Endodermal cell (in vitro differentiated cells): ENCODE data around the gene MROH9. TPM values are rescaled to one million over a fixed set of nuclear protein-coding genes. Genes with fewer than 3 reads are reported as not detected.
A peak's percentile ranks its signal among the peaks of the same experiment; 100 is the strongest.
"Not testable (repeated sequence)": the region's sequence is repeated elsewhere in the genome, so short reads cannot be mapped to it uniquely, and the experiment has no call there.

Experiments used
- DNase-seq: peaks from one replicate; pipeline ENCODE4 v3.0.0-alpha.2; 2017
- H3K27ac ChIP-seq: 2 replicates; pipeline ENCODE4 v1.5.1; 2013; ENCODE audit warnings: mild to moderate bottlenecking, low read depth, low read length, moderate library complexity
- H3K27me3 ChIP-seq: 2 replicates; pipeline ENCODE4 v1.6.1; 2013; ENCODE audit warnings: mild to moderate bottlenecking, low read length, moderate library complexity; ENCODE audit not compliant: insufficient read depth, control insufficient read depth, poor library complexity, severe bottlenecking
- H3K36me3 ChIP-seq: 2 replicates; pipeline ENCODE4 v1.7.0; 2013; ENCODE audit warnings: mild to moderate bottlenecking, low read length, moderate library complexity; ENCODE audit not compliant: control insufficient read depth, insufficient read depth
- H3K4me1 ChIP-seq: one replicate; pipeline ENCODE4 v1.7.0; 2013; ENCODE audit warnings: low read length; ENCODE audit not compliant: control insufficient read depth, insufficient read depth
- H3K4me3 ChIP-seq: 2 replicates; pipeline ENCODE4 v1.5.1; 2013; ENCODE audit warnings: mild to moderate bottlenecking, low read length, moderate library complexity
- H3K9ac ChIP-seq: 2 replicates; pipeline ENCODE4 v1.6.1; 2013; ENCODE audit warnings: mild to moderate bottlenecking, low read length, moderate library complexity; ENCODE audit not compliant: poor library complexity, severe bottlenecking; ENCODE audit errors: extremely low read depth
- H3K9me3 ChIP-seq: 2 replicates; pipeline ENCODE4 v1.6.1; 2013; ENCODE audit warnings: mild to moderate bottlenecking, low read length, moderate library complexity; ENCODE audit not compliant: control insufficient read depth
- H3K27ac Mint-ChIP-seq: 2 replicates; pipeline ENCODE4 v1.8.0; 2020; ENCODE audit warnings: mixed read lengths
- H3K27me3 Mint-ChIP-seq: 2 replicates; pipeline ENCODE4 v1.8.0; 2021; ENCODE audit warnings: mild to moderate bottlenecking, mixed read lengths; ENCODE audit not compliant: insufficient read depth
- H3K36me3 Mint-ChIP-seq: 2 replicates; pipeline ENCODE4 v1.8.0; 2020; ENCODE audit warnings: low read depth, mixed read lengths
- H3K4me1 Mint-ChIP-seq: 2 replicates; pipeline ENCODE4 v1.8.0; 2020; ENCODE audit warnings: mixed read lengths
- H3K4me3 Mint-ChIP-seq: 2 replicates; pipeline ENCODE4 v1.8.0; 2020; ENCODE audit warnings: mild to moderate bottlenecking, moderate library complexity, mixed read lengths
- H3K9me3 Mint-ChIP-seq: 2 replicates; pipeline ENCODE4 v1.8.0; 2020; ENCODE audit warnings: mild to moderate bottlenecking, mixed read lengths
- WGBS, 2 experiments: methylation state at CpG; one replicate each; pipeline versions ENCODE4 v1.1.5 to v1.1.7; 2013; ENCODE audit warnings: missing lambda C conversion rate in 2 of 2, mixed read lengths in 1 of 2; ENCODE audit not compliant: insufficient coverage in 1 of 2, insufficient read length in 1 of 2; 5-methylcytosine and 5-hydroxymethylcytosine counted together
- total RNA-seq, 2 donors: library from RNA; stranded (reverse); fragmentation: NEBNext Ultra II Directional in 1 of 2; extraction: Animal tissue kit (Norgen Biotek cat#: 25700) in 1 of 2; gene quantifications; 2 replicates in 1 of 2; 3 replicates in 1 of 2; pipeline ENCODE4 v1.2.1, GENCODE V29; 2021
- TF ChIP-seq, protein P1 (sequence below): fragments of 200-600 bp; sonication (generic); conservative IDR thresholded peaks from 2 replicates; pipeline ENCODE4 v1.5.0; 2021; ENCODE audit warnings: antibody characterized with exemption, mild to moderate bottlenecking

Gene MROH9
- total RNA-seq, 2 donors from 2014 or later = not detected

DNA sequence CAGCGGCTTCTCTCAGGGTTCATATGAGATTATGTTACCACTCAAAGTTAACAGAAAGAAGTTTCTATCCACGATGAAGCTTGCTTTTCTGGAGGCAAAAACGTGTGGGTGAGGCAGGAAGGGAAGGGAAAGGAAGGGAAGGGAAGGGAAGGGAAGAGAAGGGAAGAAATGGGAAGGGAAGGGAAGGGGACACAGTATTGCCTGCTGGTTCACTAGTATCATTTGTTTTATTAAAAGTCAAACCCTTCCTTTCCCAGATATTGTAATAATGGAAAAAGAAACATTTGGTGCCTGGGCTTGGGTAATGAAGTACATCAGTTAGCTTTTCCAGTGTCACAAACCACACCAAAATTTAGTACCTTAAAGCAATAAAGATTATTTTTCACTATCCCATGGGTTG, 18.0 kb upstream of the MROH9 start:
- Mint-ChIP-seq H3K27ac (no peak overlapping the region), H3K27me3 (no peaks in the 10 kb centered on the region), H3K9me3 (peaks cover 20% of the 10 kb centered on the region), H3K4me3 (no peak overlapping the region), H3K36me3 (no peaks in the 10 kb centered on the region), H3K4me1 (no peaks in the 10 kb centered on the region)
- peaks cover 17% of the 10 kb centered on the region for H3K9me3 ChIP-seq
- WGBS, 2 experiments = 72 to 86% methylated on average over 2 to 3 of the region's 3 CpGs
- DNase-seq = no peak
- H3K36me3 ChIP-seq = no peaks in the 10 kb centered on the region
- no peak overlapping the region for H3K9ac ChIP-seq
- no peaks in the 10 kb centered on the region for H3K27me3 ChIP-seq
- no peak overlapping the region for H3K4me3 ChIP-seq
- no peak overlapping the region for H3K27ac ChIP-seq
- TF ChIP-seq, protein P1, sequence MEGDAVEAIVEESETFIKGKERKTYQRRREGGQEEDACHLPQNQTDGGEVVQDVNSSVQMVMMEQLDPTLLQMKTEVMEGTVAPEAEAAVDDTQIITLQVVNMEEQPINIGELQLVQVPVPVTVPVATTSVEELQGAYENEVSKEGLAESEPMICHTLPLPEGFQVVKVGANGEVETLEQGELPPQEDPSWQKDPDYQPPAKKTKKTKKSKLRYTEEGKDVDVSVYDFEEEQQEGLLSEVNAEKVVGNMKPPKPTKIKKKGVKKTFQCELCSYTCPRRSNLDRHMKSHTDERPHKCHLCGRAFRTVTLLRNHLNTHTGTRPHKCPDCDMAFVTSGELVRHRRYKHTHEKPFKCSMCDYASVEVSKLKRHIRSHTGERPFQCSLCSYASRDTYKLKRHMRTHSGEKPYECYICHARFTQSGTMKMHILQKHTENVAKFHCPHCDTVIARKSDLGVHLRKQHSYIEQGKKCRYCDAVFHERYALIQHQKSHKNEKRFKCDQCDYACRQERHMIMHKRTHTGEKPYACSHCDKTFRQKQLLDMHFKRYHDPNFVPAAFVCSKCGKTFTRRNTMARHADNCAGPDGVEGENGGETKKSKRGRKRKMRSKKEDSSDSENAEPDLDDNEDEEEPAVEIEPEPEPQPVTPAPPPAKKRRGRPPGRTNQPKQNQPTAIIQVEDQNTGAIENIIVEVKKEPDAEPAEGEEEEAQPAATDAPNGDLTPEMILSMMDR = no peak
- H3K4me1 ChIP-seq = no peaks in the 10 kb centered on the region

- H3K4me1 Mint-ChIP-seq = not testable (repeated sequence)
Measured at GRCh38 chr1:170924656-170925055, 10.7 kb upstream of the MROH9 start.

GRCh38 chr1:170927955-170928840, 7.1 kb upstream of the MROH9 start:
- H3K9me3 Mint-ChIP-seq = no peaks in the 10 kb centered on the region
- peaks cover 1% of the 10 kb centered on the region for H3K4me1 Mint-ChIP-seq
- Histone ChIP-seq H3K9ac (no peak overlapping the region), H3K27ac (no peak overlapping the region), H3K4me3 (no peak overlapping the region), H3K27me3 (no peaks in the 10 kb centered on the region), H3K4me1 (no peaks in the 10 kb centered on the region), H3K9me3 (no peaks in the 10 kb centered on the region), H3K36me3 (no peaks in the 10 kb centered on the region)
- H3K4me3 Mint-ChIP-seq = no peak overlapping the region
- H3K36me3 Mint-ChIP-seq = no peaks in the 10 kb centered on the region
- no peaks in the 10 kb centered on the region for H3K27me3 Mint-ChIP-seq
- WGBS, 2 experiments = 86% methylated on average over 7 of the region's 8 CpGs; no CpG with 5 or more reads in 1 of the 2 experiments
- DNase-seq = no peak
- H3K27ac Mint-ChIP-seq = no peak overlapping the region
- TF ChIP-seq, protein P1 = peak; percentile 58

More at GRCh38 chr1:170924656-170925055, 10.7 kb upstream of the MROH9 start:
- H3K4me1 ChIP-seq, H3K27me3 ChIP-seq, H3K4me3 ChIP-seq, H3K4me3 Mint-ChIP-seq, H3K9ac ChIP-seq, H3K36me3 ChIP-seq, H3K27ac Mint-ChIP-seq, H3K27ac ChIP-seq, H3K27me3 Mint-ChIP-seq, H3K36me3 Mint-ChIP-seq, DNase-seq: not testable (repeated sequence)
- 50% methylated on average over 1 of the region's 1 CpG; no CpG with 5 or more reads in 1 of the 2 experiments for WGBS, 2 experiments
- H3K9me3 ChIP-seq = peaks cover 17% of the 10 kb centered on the region
- peaks cover 20% of the 10 kb centered on the region for H3K9me3 Mint-ChIP-seq
